GM12873 (cell line): Measurements from ENCODE around the gene EYA2.

Source experiments
- TF ChIP-seq, protein P1 (sequence below): IDR thresholded peaks from 2 replicates; pipeline ENCODE4 v1.5.1; 2012; ENCODE audit warnings: low read depth, mild to moderate bottlenecking, moderate library complexity, low read length, control low read depth; ENCODE audit not compliant: insufficient read depth; ENCODE audit errors: missing control alignments

EYA2 gene

DNA sequence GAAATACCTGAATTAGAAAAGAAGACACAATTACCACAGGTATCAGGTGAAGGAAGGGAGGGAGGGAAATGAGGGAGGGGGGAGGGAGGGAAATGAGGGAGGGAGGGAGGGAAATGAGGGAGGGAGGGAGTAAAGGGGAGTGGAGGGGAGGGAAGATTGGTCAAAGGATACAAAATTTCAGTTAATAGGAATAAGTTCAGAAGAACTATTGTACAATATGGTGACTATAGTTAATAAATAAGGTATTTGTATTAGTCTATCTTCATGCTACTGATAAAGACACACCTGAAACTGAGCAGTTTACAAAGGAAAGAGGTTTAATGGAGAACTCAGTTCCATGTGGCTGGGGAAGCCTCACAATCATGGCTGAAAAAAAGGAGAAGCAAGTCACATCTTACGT is 185.7 kb downstream of the EYA2 start:
- TF ChIP-seq, protein P1, sequence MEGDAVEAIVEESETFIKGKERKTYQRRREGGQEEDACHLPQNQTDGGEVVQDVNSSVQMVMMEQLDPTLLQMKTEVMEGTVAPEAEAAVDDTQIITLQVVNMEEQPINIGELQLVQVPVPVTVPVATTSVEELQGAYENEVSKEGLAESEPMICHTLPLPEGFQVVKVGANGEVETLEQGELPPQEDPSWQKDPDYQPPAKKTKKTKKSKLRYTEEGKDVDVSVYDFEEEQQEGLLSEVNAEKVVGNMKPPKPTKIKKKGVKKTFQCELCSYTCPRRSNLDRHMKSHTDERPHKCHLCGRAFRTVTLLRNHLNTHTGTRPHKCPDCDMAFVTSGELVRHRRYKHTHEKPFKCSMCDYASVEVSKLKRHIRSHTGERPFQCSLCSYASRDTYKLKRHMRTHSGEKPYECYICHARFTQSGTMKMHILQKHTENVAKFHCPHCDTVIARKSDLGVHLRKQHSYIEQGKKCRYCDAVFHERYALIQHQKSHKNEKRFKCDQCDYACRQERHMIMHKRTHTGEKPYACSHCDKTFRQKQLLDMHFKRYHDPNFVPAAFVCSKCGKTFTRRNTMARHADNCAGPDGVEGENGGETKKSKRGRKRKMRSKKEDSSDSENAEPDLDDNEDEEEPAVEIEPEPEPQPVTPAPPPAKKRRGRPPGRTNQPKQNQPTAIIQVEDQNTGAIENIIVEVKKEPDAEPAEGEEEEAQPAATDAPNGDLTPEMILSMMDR, result no peak

DNA sequence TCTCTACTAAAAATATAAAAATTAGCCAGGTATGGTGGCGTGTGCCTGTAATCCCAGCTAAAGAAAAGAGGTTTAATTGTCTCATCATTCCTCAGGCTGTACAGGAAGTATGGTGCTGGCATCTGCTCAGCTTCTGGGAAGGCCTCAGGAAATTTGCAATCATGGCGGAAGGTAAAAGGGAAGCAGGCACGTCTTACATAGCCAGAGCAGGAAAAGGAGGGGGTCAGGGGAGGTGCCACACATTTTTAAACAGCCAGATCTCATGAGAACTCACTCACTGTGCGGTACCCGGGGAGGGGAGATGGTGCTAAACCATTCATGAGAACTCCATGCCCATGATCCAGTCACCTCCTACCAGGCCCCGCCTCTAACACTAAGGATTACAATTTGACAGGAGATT is 191.7 kb downstream of the EYA2 start:
- TF ChIP-seq, protein P1, result no peak

DNA sequence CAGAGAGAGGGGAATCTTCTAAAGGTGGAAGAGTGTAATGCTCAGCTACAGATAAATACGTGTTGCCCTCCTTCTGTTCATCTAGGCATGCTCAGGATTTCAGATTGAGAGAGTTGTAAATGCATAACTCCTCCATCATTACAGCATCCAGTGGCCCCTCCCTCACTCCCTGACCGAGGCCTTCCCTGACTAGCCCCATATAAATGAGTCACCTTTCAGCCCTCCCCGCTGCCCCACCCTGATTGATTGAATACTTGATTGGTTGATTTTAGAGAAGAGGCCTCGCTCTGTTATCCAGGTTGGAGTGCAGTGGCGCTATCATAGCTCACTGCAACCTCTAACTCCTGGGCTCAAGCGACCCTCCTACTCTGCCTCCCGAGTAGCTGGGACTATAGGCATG is 193.7 kb downstream of the EYA2 start:
- TF ChIP-seq, protein P1, result no peak

DNA sequence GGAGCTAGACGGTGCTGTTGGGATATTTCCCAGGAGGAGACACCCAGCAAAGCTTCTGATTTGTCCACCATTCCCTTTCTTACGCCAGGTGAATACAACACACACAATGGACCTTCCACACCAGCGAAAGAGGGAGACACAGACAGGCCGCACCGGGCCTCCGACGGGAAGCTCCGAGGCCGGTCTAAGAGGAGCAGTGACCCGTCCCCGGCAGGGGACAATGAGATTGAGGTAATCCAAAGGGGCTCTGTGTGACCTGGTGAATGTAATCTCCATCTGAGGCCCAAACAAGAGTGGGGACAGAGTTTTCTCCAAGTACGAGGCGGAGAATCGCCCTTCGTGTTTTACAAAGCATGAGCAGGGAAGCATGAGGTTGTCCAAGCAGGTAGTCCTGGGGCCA is 194.5 kb downstream of the EYA2 start:
- TF ChIP-seq, protein P1, result no peak

DNA sequence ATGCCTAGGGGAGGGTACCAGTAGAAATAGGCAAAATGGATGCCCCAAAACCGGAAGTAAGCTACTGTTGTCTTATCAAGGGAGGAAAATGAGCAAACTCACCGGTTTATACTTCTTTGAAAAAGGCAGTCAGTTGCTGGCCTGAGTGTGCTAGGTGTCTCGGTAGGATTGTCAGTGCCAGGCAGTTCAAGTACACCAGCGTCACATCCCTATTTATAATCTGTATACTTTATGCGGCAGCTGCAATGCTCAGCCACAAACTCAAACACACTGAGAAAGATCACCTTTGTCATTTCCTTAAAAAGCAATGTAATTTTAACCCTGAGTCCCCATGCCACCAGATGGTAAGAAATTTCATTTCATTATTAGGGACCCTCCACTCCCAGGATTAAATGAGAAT is 196.2 kb downstream of the EYA2 start:
- TF ChIP-seq, protein P1, result no peak

DNA sequence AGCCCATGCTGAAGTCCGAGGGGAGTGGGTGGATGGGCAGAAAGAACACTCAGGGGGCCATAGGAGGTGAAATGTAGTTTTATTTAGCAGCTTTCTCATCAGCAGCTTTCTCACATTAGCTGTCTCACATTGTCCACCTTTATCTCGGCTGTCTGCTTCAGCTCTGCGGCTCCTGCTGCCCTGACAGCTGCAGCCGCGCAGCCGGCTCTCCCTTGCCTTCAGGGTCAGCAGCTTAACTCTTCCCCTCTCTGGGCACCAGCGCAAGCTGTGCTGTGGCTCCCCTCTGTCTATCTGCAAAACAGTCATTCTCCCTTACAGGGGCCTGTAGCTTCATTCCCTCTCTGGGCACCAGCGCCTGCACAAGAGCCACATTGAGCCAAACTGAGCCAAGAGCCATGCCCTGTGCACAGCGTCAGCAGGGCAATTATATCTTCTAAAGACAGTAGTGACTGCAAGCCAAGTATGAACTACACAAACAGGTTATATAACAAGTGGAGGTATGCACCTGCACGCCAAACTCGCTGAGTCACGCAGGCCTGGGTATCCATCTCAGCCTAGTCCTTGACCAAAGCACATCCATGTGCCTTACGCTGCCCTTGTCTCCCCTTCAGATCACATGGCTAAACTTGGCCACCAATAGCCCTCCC is 198.8 kb downstream of the EYA2 start:
- TF ChIP-seq, protein P1, result no peak

DNA sequence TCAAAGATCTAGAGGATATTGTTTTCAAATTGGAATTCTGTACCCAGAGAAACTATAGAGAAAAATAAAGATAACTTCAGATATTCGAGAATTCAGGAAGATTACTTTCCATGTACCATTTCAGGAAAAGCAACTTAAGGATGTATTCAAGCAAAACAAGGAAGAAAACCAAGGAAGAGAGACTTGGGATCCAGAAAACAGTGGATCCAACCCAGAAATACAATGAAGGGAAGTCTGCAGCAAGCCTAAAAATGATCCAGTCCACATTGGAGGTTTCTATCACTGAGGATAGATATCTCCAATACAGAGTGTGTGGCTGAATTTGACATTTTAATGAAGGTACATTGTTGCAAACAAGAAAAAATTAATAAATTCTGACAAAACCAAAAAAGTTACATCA is 201.0 kb downstream of the EYA2 start:
- TF ChIP-seq, protein P1, result no peak
